ENCODE measurements around the gene VENTX.

GRCh38 chr10:133247681-133248333 is 10.2 kb downstream of the VENTX start:
- TF ChIP-seq CTCF (tag by site-specific recombination; IDR thresholded peaks at IDR 0.05) (no peak), ZBTB7A (tag by site-specific recombination; IDR thresholded peaks at IDR 0.05; ENCODE audit: low read depth) (no peak), ZNF571 (tag by site-specific recombination; IDR thresholded peaks at IDR 0.05) (no peak), ZNF350 (tag by site-specific recombination; IDR thresholded peaks at IDR 0.05) (no peak), ZNF155 (tag by site-specific recombination; IDR thresholded peaks at IDR 0.05) (no peak), HOXA7 (CRISPR knock-in tag; IDR thresholded peaks at IDR 0.05; ENCODE audit: borderline replicate concordance) (no peak), BCL11A (tag by site-specific recombination; IDR thresholded peaks at IDR 0.05; ENCODE audit: low read depth) (no peak), ZNF354C (tag by site-specific recombination; IDR thresholded peaks at IDR 0.05; ENCODE audit: borderline replicate concordance, low read depth) (no peak), ZNF121 (tag by site-specific recombination; IDR thresholded peaks at IDR 0.05) (no peak), ZNF146 (tag by site-specific recombination; IDR thresholded peaks at IDR 0.05) (no peak), MZF1 (tag by site-specific recombination; IDR thresholded peaks at IDR 0.05; ENCODE audit: borderline replicate concordance) (no peak)
- TF ChIP-seq, protein P1, sequence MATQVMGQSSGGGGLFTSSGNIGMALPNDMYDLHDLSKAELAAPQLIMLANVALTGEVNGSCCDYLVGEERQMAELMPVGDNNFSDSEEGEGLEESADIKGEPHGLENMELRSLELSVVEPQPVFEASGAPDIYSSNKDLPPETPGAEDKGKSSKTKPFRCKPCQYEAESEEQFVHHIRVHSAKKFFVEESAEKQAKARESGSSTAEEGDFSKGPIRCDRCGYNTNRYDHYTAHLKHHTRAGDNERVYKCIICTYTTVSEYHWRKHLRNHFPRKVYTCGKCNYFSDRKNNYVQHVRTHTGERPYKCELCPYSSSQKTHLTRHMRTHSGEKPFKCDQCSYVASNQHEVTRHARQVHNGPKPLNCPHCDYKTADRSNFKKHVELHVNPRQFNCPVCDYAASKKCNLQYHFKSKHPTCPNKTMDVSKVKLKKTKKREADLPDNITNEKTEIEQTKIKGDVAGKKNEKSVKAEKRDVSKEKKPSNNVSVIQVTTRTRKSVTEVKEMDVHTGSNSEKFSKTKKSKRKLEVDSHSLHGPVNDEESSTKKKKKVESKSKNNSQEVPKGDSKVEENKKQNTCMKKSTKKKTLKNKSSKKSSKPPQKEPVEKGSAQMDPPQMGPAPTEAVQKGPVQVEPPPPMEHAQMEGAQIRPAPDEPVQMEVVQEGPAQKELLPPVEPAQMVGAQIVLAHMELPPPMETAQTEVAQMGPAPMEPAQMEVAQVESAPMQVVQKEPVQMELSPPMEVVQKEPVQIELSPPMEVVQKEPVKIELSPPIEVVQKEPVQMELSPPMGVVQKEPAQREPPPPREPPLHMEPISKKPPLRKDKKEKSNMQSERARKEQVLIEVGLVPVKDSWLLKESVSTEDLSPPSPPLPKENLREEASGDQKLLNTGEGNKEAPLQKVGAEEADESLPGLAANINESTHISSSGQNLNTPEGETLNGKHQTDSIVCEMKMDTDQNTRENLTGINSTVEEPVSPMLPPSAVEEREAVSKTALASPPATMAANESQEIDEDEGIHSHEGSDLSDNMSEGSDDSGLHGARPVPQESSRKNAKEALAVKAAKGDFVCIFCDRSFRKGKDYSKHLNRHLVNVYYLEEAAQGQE (tag by site-specific recombination; IDR thresholded peaks at IDR 0.05): no peak
